AG04450 (cell line): ENCODE data around the gene YPEL2. TPM values are rescaled to one million over a fixed set of nuclear protein-coding genes. Genes with fewer than 3 reads are reported as not detected.

Experiments
- CTCF ChIA-PET: fragments of 300-600, 350-600 bp; formaldehyde crosslinking; extraction: SDS; loops from one replicate; lab custom pipeline; 2022; ENCODE audit warnings: antibody characterized with exemption, inconsistent platforms; lab: Charles Lee
- POLR2A ChIA-PET: fragments of 350-600 bp; formaldehyde crosslinking; extraction: SDS; loops from one replicate; lab custom pipeline; 2021; ENCODE audit warnings: antibody characterized with exemption, inconsistent platforms; lab: Yijun Ruan, JAX
- DNase-seq: peaks from one replicate; pipeline ENCODE4 v3.0.0-alpha.2; 2011; ENCODE audit warnings: low read depth, low spot score
- H3K27ac ChIP-seq: one replicate; pipeline ENCODE4 v1.5.1; 2012; ENCODE audit warnings: low read depth, low read length, control low read depth
- H3K27me3 ChIP-seq: one replicate; pipeline ENCODE4 v1.6.0; 2012; ENCODE audit warnings: low read length; ENCODE audit not compliant: control insufficient read depth, insufficient read depth
- H3K4me3 ChIP-seq: 2 replicates; pipeline ENCODE4 v1.5.1; 2011; ENCODE audit warnings: mild to moderate bottlenecking, low read depth, low read length, control low read depth
- H3K9me3 ChIP-seq: 2 replicates; pipeline ENCODE4 v1.5.1; 2012; ENCODE audit warnings: low read length; ENCODE audit not compliant: control insufficient read depth, insufficient read depth
- CTCF ChIP-seq: IDR thresholded peaks from 2 replicates; pipeline ENCODE4 v1.5.1; 2011; ENCODE audit warnings: low read depth, low read length, control low read depth, inconsistent platforms
- polyA plus RNA-seq: library from polyadenylated mRNA; depleted of rRNA; stranded (reverse); fragments of >200 nt; gene quantifications from 2 replicates; pipeline ENCODE4 v1.2.3, GENCODE V29; 2011

Gene YPEL2
- polyA plus RNA-seq, 1 experiment, result 7.7 TPM

GRCh38 chr17:59335685-59336084 is 4.2 kb downstream of the YPEL2 start:
- TF ChIP-seq CTCF, result no peak
- H3K9me3 ChIP-seq, result no peaks in the 10 kb centered on the region; the same call in 1 of the 2 replicates
- no peak overlapping the region for H3K27ac ChIP-seq
- H3K4me3 ChIP-seq, result no peak overlapping the region
- POLR2A ChIA-PET, result interaction anchor here (0.6 kb wide), 1 partner anchor 1264 kb away, joined by 3 read pairs; no protein-coding TSS in a partner anchor
- CTCF ChIA-PET, result interaction anchor here (0.8 to 2.8 kb wide), 2 partner anchors 106 to 224 kb away, joined by 3 to 13 read pairs; no protein-coding TSS in a partner anchor
- no peak for DNase-seq
- peaks cover 32% of the 10 kb centered on the region for H3K27me3 ChIP-seq

GRCh38 chr17:59337741-59338299 is 6.4 kb downstream of the YPEL2 start:
- no peak for DNase-seq
- CTCF ChIA-PET, result interaction anchor here (1.6 to 2.8 kb wide), 3 partner anchors 8 to 104 kb away, joined by 4 to 20 read pairs (median 13); no protein-coding TSS in a partner anchor
- Histone ChIP-seq H3K27me3 (peaks cover 37% of the 10 kb centered on the region), H3K9me3 (no peaks in the 10 kb centered on the region), H3K4me3 (no peak overlapping the region), H3K27ac (no peak overlapping the region)
- TF ChIP-seq CTCF, result no peak
- POLR2A ChIA-PET, result no interaction called here

- no peak overlapping the region for H3K27ac ChIP-seq
- no peak overlapping the region for H3K4me3 ChIP-seq
- CTCF ChIA-PET, result interaction anchor here (1.1 to 2.6 kb wide), 2 partner anchors 9 to 103 kb away, joined by 3 to 20 read pairs; no protein-coding TSS in a partner anchor
- no peak for TF ChIP-seq CTCF
- H3K27me3 ChIP-seq, result peaks cover 30% of the 10 kb centered on the region
- no peaks in the 10 kb centered on the region for H3K9me3 ChIP-seq
- POLR2A ChIA-PET, result no interaction called here
- DNase-seq, result no peak
Observed at GRCh38 chr17:59338498-59338897, 7.0 kb downstream of the YPEL2 start.

- CTCF ChIA-PET, result no interaction called here
- POLR2A ChIA-PET, result no interaction called here
- no peak for TF ChIP-seq CTCF
- Histone ChIP-seq H3K4me3 (no peak overlapping the region), H3K27me3 (peaks cover 20% of the 10 kb centered on the region), H3K9me3 (no peaks in the 10 kb centered on the region), H3K27ac (no peak overlapping the region)
- no peak for DNase-seq
Observed at GRCh38 chr17:59341922-59342321, 10.5 kb downstream of the YPEL2 start.

- DNase-seq, result no peak
- no peak overlapping the region for H3K4me3 ChIP-seq
- peaks cover 20% of the 10 kb centered on the region for H3K27me3 ChIP-seq
- H3K9me3 ChIP-seq, result no peaks in the 10 kb centered on the region
- ChIA-PET CTCF (interaction anchor here (1.0 kb wide), 1 partner anchor 14 kb away, joined by 4 read pairs; no protein-coding TSS in a partner anchor), POLR2A (no interaction called here)
- no peak for TF ChIP-seq CTCF
- H3K27ac ChIP-seq, result no peak overlapping the region
Observed at GRCh38 chr17:59342681-59343131, 11.3 kb downstream of the YPEL2 start.
